ENCODE measurements around the gene KDM4B. TPM values are rescaled to one million over a fixed set of nuclear protein-coding genes. Genes with fewer than 3 reads are reported as not detected.

KDM4B gene
- total and polyA plus RNA-seq, 2 of the 8 experiments (the other 6 are each of a cell fraction or from before 2014, with no cell fraction given) = 12.0 to 31.9 TPM

DNA sequence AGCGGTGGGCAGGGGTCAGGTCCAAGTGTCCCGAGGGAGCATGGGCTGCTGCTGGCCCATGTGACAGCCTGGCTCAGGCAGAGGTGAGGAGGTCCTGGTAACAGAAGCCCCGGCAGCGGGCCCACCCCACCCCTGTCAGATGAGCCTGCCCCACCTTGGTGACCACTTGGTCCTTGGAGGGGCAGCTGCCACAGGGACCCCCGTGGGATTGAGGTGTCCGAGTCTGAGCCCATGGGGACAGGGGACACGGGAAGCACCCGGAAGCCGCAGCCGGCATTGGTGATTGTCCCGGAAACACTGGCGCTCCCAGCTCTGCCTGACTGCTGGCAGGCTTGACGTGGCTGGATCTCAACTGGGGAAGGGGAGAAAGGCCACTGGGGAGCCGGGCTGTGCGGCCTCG lies 149.1 kb downstream of the KDM4B start:
- no peaks in the 10 kb centered on the region for H3K79me2 ChIP-seq (ENCODE audit: control insufficient read depth in 1 of 2, insufficient read depth in 2 of 2, low read length in 2 of 2)
- ChIA-PET POLR2A (ENCODE audit: partially characterized antibody) (interaction anchor here (0.6 to 1.4 kb wide), 2 partner anchors 8 to 14 kb away, joined by 3 read pairs; no protein-coding TSS in a partner anchor), CTCF (ENCODE audit: partially characterized antibody) (interaction anchor here (0.7 to 2.7 kb wide), 6 partner anchors 8 to 117 kb away, joined by 3 to 14 read pairs (median 6); no protein-coding TSS in a partner anchor)
- H3K4ac ChIP-seq (replicated peaks; ENCODE audit: insufficient read length, low read depth, low read length) = no peak overlapping the region
- H2BK12ac ChIP-seq (ENCODE audit: low read depth, low read length) = no peak overlapping the region
- no peak overlapping the region for H2AK5ac ChIP-seq (ENCODE audit: low read depth, low read length)
- no peak for TF ChIP-seq SUZ12 (IDR thresholded peaks at IDR 0.05; ENCODE audit: low read length)
- TF ChIP-seq SP4 (IDR thresholded peaks at IDR 0.05; ENCODE audit: low read length) = no peak
- no peak for TF ChIP-seq RNF2 (IDR thresholded peaks at IDR 0.05; ENCODE audit: borderline replicate concordance, low read depth, low read length, missing control alignments, poor library complexity, severe bottlenecking)
- WGBS, 2 experiments (ENCODE audit: extremely low coverage in 1 of 2, insufficient coverage in 1 of 2, insufficient read length in 1 of 2, insufficient replicate concordance in 2 of 2, low coverage in 1 of 2, low lambda C conversion rate in 2 of 2, missing lambda C conversion rate in 1 of 2) = 94% methylated on average over 12 of the region's 16 CpGs; no CpG with 5 or more reads in 1 of the 2 experiments
- no peak overlapping the region for H3K56ac ChIP-seq (replicated peaks; ENCODE audit: insufficient read length, low read depth, low read length)
- no peak overlapping the region for H3K27ac ChIP-seq (ENCODE audit: low read depth, low read length)
- H3K23ac ChIP-seq (ENCODE audit: insufficient read length) = no peak overlapping the region
- H3K18ac ChIP-seq (ENCODE audit: extremely low read depth, low read length) = no peak overlapping the region
- H2BK15ac ChIP-seq (ENCODE audit: low read length) = no peak overlapping the region
- H2BK20ac ChIP-seq (ENCODE audit: low read length) = no peak overlapping the region
- H4K20me1 ChIP-seq (replicated peaks in 1 of 2; ENCODE audit: control insufficient read depth in 1 of 2, insufficient read depth in 2 of 2, low read length in 2 of 2) = no peaks in the 10 kb centered on the region
- no peak overlapping the region for H3K4me2 ChIP-seq (ENCODE audit: insufficient read depth in 1 of 2, low read depth in 2 of 2, low read length in 2 of 2)
- peaks cover 0 to 2% of the 10 kb centered on the region in 2 experiments; a peak in 1 of 4 replicates for H3K9me3 ChIP-seq (ENCODE audit: insufficient read depth in 2 of 2, low read depth in 1 of 2, low read length in 1 of 2)
- H4K5ac ChIP-seq (ENCODE audit: insufficient read length, low read depth, low read length) = no peak overlapping the region
- H3K4me1 ChIP-seq (replicated peaks in 1 of 4; ENCODE audit: control insufficient read depth in 3 of 4, insufficient read depth in 4 of 4, low read length in 3 of 4) = peaks cover 0 to 38% (median 25%) of the 10 kb centered on the region in 4 experiments; a peak in 6 of 7 replicates
- H2BK120ac ChIP-seq (replicated peaks; ENCODE audit: low read depth, low read length) = no peak overlapping the region
- H4K91ac ChIP-seq (replicated peaks; ENCODE audit: insufficient read length, low read length) = no peak overlapping the region
- H3K79me1 ChIP-seq (ENCODE audit: low read depth, low read length) = peaks cover 2% of the 10 kb centered on the region; the same call in 1 of the 2 replicates
- no peak overlapping the region for H3K14ac ChIP-seq (ENCODE audit: insufficient read length)
- H3K27me3 ChIP-seq (replicated peaks in 1 of 4; ENCODE audit: control insufficient read depth in 3 of 4, extremely low read depth in 1 of 4, insufficient read depth in 3 of 4, low read length in 3 of 4) = no peaks in the 10 kb centered on the region
- no peak overlapping the region for H3K9ac ChIP-seq (replicated peaks in 1 of 4; ENCODE audit: extremely low read depth in 1 of 4, low read depth in 3 of 4, low read length in 3 of 4)
- no peak for DNase-seq (ENCODE audit: low read depth in 1 of 2, low spot score in 2 of 2)
- FAIRE-seq = no peak
- H2AFZ ChIP-seq (ENCODE audit: low read length) = no peak overlapping the region
- peaks cover 0 to 6% (median 2%) of the 10 kb centered on the region in 4 experiments; a peak in 3 of 8 replicates for H3K36me3 ChIP-seq (ENCODE audit: control insufficient read depth in 2 of 4, insufficient read depth in 4 of 4, low read length in 3 of 4)
- H2BK5ac ChIP-seq (ENCODE audit: low read depth, low read length) = peak overlapping the region; percentile 60; the same call in 1 of the 2 replicates
- no peaks in the 10 kb centered on the region for H3K23me2 ChIP-seq (ENCODE audit: low read depth, low read length)
- no peak overlapping the region for H3K4me3 ChIP-seq (ENCODE audit: extremely low read depth in 1 of 4, insufficient read depth in 2 of 4, low read depth in 3 of 4, low read length in 4 of 4)
- H4K8ac ChIP-seq (ENCODE audit: extremely low read depth, insufficient read depth, low read length) = no peak overlapping the region; the same call in 1 of the 2 replicates
